ENCODE data around the gene MS4A6A.
A peak's percentile ranks its signal among the peaks of the same experiment; 100 is the strongest.
"Not testable (repeated sequence)": the region's sequence is repeated elsewhere in the genome, so short reads cannot be mapped to it uniquely, and the experiment has no call there.

MS4A6A gene

DNA sequence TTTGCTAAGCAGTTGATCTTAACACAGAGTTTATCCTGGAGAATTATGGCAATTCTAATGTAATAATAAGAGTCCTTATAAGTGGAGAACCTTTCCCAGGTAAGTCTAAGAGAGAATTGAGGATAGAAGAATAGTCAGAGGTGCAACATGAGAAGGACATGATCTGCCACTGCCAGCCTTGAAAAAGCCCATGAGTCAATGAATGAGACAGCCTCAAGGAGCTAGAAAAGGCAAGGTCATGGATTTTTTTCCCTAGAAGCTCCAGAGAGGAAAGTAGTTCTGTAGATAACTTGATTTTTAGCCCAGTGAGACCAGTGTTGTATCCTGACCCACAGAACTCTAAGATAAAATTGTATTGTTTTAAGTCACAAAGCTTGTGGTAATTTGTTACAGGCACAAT, 16.9 kb downstream of the MS4A6A start:
- Mint-ChIP-seq H3K9me3 (peaks cover 36% of the 10 kb centered on the region), H3K4me1 (ENCODE audit: low read depth) (peaks cover 2% of the 10 kb centered on the region), H3K27ac (no peak overlapping the region), H3K27me3 (ENCODE audit: low read depth) (no peaks in the 10 kb centered on the region), H3K4me3 (no peak overlapping the region), H3K36me3 (ENCODE audit: low read depth) (no peaks in the 10 kb centered on the region)
- DNase-seq (ENCODE audit: low spot score) = no peak

DNA sequence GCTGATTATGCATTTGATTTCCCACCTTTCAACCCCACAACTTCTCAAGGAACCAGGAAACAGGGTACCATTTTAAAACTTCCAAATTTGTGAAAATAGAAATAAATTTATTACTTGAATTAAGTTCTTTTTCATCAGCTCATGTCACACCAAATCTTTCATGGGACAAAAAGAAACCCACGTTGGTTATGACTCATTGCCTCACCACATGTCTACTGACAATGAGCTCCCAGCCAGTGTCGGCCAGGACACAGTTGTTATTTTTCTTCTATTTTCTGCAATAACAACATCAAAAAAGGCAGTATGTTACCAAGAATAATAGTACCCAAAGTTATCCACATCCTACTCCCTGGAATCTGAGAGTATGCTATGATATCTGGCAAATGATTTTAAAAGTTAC, 17.3 kb downstream of the MS4A6A start:
- peaks cover 35% of the 10 kb centered on the region for H3K9me3 Mint-ChIP-seq
- DNase-seq (ENCODE audit: low spot score) = no peak
- no peaks in the 10 kb centered on the region for H3K36me3 Mint-ChIP-seq (ENCODE audit: low read depth)
- H3K4me1 Mint-ChIP-seq (ENCODE audit: low read depth) = peaks cover 2% of the 10 kb centered on the region
- no peak overlapping the region for H3K27ac Mint-ChIP-seq
- no peaks in the 10 kb centered on the region for H3K27me3 Mint-ChIP-seq (ENCODE audit: low read depth)
- H3K4me3 Mint-ChIP-seq = no peak overlapping the region

GRCh38 chr11:60164550-60165075, 18.3 kb downstream of the MS4A6A start:
- Mint-ChIP-seq H3K4me1 (ENCODE audit: low read depth) (peaks cover 2% of the 10 kb centered on the region), H3K36me3 (ENCODE audit: low read depth) (no peaks in the 10 kb centered on the region), H3K4me3 (no peak overlapping the region), H3K27me3 (ENCODE audit: low read depth) (no peaks in the 10 kb centered on the region), H3K27ac (no peak overlapping the region), H3K9me3 (peaks cover 26% of the 10 kb centered on the region)
- DNase-seq (ENCODE audit: low spot score) = peak; percentile 13

- H3K4me1 Mint-ChIP-seq (ENCODE audit: low read depth) = peaks cover 2% of the 10 kb centered on the region
- DNase-seq (ENCODE audit: low spot score) = no peak
- no peak overlapping the region for H3K27ac Mint-ChIP-seq
- no peak overlapping the region for H3K4me3 Mint-ChIP-seq
- no peaks in the 10 kb centered on the region for H3K36me3 Mint-ChIP-seq (ENCODE audit: low read depth)
- H3K9me3 Mint-ChIP-seq = peaks cover 13% of the 10 kb centered on the region
- H3K27me3 Mint-ChIP-seq (ENCODE audit: low read depth) = peaks cover 3% of the 10 kb centered on the region
Measured at GRCh38 chr11:60161766-60162165, 21.1 kb downstream of the MS4A6A start.

DNA sequence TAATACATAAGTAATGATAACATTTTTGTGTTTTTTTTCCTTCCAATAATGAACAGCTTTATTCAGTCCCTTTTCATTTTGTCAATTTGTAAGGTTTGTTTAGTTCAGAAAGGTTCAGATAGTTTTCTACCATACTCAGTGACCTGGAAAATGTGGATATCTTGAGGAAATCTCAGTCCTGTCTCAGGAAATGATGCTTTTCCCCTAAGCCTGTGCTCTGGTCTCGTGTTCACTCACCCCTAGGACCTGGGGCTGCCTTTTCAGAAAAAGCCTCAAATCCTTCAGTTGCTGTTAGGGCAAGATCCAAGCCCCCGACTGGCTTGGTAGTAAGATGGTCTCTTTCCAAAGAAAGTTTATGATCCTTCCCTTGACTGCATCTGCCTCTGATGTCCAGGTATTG, 21.8 kb downstream of the MS4A6A start:
- peaks cover 3% of the 10 kb centered on the region for H3K27me3 Mint-ChIP-seq (ENCODE audit: low read depth)

DNA sequence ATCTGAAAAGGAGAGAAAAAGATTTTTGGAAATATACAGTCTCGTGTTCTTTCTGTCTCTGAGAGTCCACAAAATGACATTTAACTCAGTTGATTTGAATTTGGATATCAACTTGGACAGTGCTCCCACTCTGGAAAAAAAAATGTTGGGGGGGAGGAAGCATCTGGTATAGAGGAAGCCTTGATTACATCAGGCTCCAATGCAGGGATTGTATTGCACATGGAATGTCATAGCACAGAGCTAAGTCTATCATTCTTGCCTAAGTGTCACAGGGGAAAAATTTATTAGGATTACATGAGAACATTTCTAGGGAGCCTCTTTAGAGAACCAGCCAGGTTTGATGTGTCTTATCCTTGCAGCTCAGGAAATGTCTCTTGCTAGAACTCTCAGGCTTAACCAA, 23.0 kb downstream of the MS4A6A start:
- H3K36me3 Mint-ChIP-seq (ENCODE audit: low read depth) = no peaks in the 10 kb centered on the region
- H3K27ac Mint-ChIP-seq = no peak overlapping the region
- H3K4me1 Mint-ChIP-seq (ENCODE audit: low read depth) = peaks cover 7% of the 10 kb centered on the region
- peaks cover 10% of the 10 kb centered on the region for H3K9me3 Mint-ChIP-seq
- peaks cover 3% of the 10 kb centered on the region for H3K27me3 Mint-ChIP-seq (ENCODE audit: low read depth)
- DNase-seq (ENCODE audit: low spot score) = no peak
- H3K4me3 Mint-ChIP-seq = no peak overlapping the region

More for the DNA sequence above, 21.8 kb downstream of the MS4A6A start:
- Mint-ChIP-seq H3K4me1 (ENCODE audit: low read depth) (peaks cover 4% of the 10 kb centered on the region), H3K4me3 (no peak overlapping the region), H3K27ac (no peak overlapping the region), H3K36me3 (ENCODE audit: low read depth) (no peaks in the 10 kb centered on the region), H3K9me3 (peaks cover 13% of the 10 kb centered on the region)
- no peak for DNase-seq (ENCODE audit: low spot score)

- DNase-seq (ENCODE audit: low spot score) = no peak
- no peaks in the 10 kb centered on the region for H3K36me3 Mint-ChIP-seq (ENCODE audit: low read depth)
- H3K9me3 Mint-ChIP-seq = peaks cover 5% of the 10 kb centered on the region
- H3K27ac Mint-ChIP-seq = no peak overlapping the region
- H3K4me1 Mint-ChIP-seq (ENCODE audit: low read depth) = peaks cover 7% of the 10 kb centered on the region
- H3K4me3 Mint-ChIP-seq = no peak overlapping the region
- H3K27me3 Mint-ChIP-seq (ENCODE audit: low read depth) = peaks cover 3% of the 10 kb centered on the region
Measured at GRCh38 chr11:60159284-60159683, 23.6 kb downstream of the MS4A6A start.

GRCh38 chr11:60158636-60159035, 24.2 kb downstream of the MS4A6A start:
- H3K27ac Mint-ChIP-seq = no peak overlapping the region
- peaks cover 1% of the 10 kb centered on the region for H3K9me3 Mint-ChIP-seq
- peaks cover 3% of the 10 kb centered on the region for H3K27me3 Mint-ChIP-seq (ENCODE audit: low read depth)
- DNase-seq (ENCODE audit: low spot score) = no peak
- no peak overlapping the region for H3K4me3 Mint-ChIP-seq
- no peaks in the 10 kb centered on the region for H3K36me3 Mint-ChIP-seq (ENCODE audit: low read depth)
- H3K4me1 Mint-ChIP-seq (ENCODE audit: low read depth) = peaks cover 7% of the 10 kb centered on the region

DNA sequence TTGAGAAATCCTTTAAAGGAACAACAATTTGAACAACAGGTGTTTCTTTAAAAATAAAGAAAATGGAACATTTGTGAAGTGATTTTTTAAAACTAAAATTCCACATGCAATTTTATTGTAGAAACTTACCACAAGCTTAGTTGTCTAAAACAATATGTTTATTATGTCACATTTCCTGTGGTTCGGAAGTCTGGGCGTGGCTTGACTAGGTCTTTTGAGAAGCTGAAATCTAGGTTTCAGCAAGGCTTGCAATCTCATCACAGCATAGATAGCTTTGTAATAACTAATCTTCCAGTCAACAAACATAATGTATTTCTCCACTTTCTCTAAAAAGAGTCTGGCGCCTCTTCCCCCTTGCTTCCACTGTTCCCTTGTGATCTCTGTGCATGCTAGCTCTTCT, 27.0 kb downstream of the MS4A6A start:
- Mint-ChIP-seq H3K4me1 (ENCODE audit: low read depth) (peaks cover 7% of the 10 kb centered on the region), H3K9me3 (no peaks in the 10 kb centered on the region), H3K4me3 (no peak overlapping the region), H3K27ac (no peak overlapping the region), H3K36me3 (ENCODE audit: low read depth) (no peaks in the 10 kb centered on the region), H3K27me3 (ENCODE audit: low read depth) (peaks cover 3% of the 10 kb centered on the region)
- DNase-seq (ENCODE audit: low spot score) = no peak

- not testable (repeated sequence) for H3K27ac Mint-ChIP-seq; H3K4me3 Mint-ChIP-seq; H3K36me3 Mint-ChIP-seq (ENCODE audit: low read depth); H3K27me3 Mint-ChIP-seq (ENCODE audit: low read depth); H3K9me3 Mint-ChIP-seq; DNase-seq (ENCODE audit: low spot score); H3K4me1 Mint-ChIP-seq (ENCODE audit: low read depth)
Measured at GRCh38 chr11:60152727-60153126, 30.2 kb downstream of the MS4A6A start.

- no peaks in the 10 kb centered on the region for H3K27me3 Mint-ChIP-seq (ENCODE audit: low read depth)
Measured at GRCh38 chr11:60150279-60150678, 32.6 kb downstream of the MS4A6A start.

DNA sequence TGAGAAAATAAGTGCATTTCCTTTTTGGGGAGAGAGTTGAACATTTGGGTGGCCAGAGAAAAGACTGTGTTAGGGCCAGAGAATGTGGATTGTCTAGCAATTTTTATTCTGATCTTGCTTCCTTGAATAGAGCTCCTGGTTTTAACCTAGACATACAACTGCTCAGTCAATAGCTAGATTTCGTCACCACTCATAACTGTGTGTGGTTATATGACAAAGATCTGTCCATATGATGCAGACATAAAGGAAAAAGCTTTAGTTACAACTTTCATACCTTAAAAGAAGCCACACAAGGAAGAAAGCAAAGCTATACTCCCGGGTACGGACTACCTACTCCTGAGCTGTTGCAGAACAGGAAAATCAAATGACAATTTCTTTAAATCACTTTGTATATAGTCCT, 37.2 kb downstream of the MS4A6A start:
- Mint-ChIP-seq H3K4me3 (no peak overlapping the region), H3K4me1 (ENCODE audit: low read depth) (no peaks in the 10 kb centered on the region), H3K27me3 (ENCODE audit: low read depth) (no peaks in the 10 kb centered on the region), H3K27ac (no peak overlapping the region), H3K36me3 (ENCODE audit: low read depth) (no peaks in the 10 kb centered on the region), H3K9me3 (no peaks in the 10 kb centered on the region)
- no peak for DNase-seq (ENCODE audit: low spot score)

More at GRCh38 chr11:60150279-60150678, 32.6 kb downstream of the MS4A6A start:
- Mint-ChIP-seq H3K4me3 (no peak overlapping the region), H3K36me3 (ENCODE audit: low read depth) (no peaks in the 10 kb centered on the region), H3K4me1 (ENCODE audit: low read depth) (no peaks in the 10 kb centered on the region), H3K27ac (no peak overlapping the region), H3K9me3 (no peaks in the 10 kb centered on the region)
- DNase-seq (ENCODE audit: low spot score) = no peak

- Mint-ChIP-seq H3K36me3 (ENCODE audit: low read depth) (no peaks in the 10 kb centered on the region), H3K27me3 (ENCODE audit: low read depth) (no peaks in the 10 kb centered on the region), H3K4me3 (no peak overlapping the region), H3K4me1 (ENCODE audit: low read depth) (no peaks in the 10 kb centered on the region), H3K9me3 (no peaks in the 10 kb centered on the region), H3K27ac (no peak overlapping the region)
- DNase-seq (ENCODE audit: low spot score) = no peak
Measured at GRCh38 chr11:60143768-60144167, 39.1 kb downstream of the MS4A6A start.

- Mint-ChIP-seq H3K27me3 (ENCODE audit: low read depth) (no peaks in the 10 kb centered on the region), H3K36me3 (ENCODE audit: low read depth) (no peaks in the 10 kb centered on the region), H3K9me3 (no peaks in the 10 kb centered on the region), H3K27ac (no peak overlapping the region), H3K4me3 (no peak overlapping the region), H3K4me1 (ENCODE audit: low read depth) (no peaks in the 10 kb centered on the region)
- no peak for DNase-seq (ENCODE audit: low spot score)
Measured at GRCh38 chr11:60133917-60134316, 49.0 kb downstream of the MS4A6A start.

- Mint-ChIP-seq H3K9me3 (no peaks in the 10 kb centered on the region), H3K36me3 (ENCODE audit: low read depth) (no peaks in the 10 kb centered on the region), H3K4me3 (no peak overlapping the region), H3K27ac (no peak overlapping the region), H3K27me3 (ENCODE audit: low read depth) (no peaks in the 10 kb centered on the region), H3K4me1 (ENCODE audit: low read depth) (no peaks in the 10 kb centered on the region)
- no peak for DNase-seq (ENCODE audit: low spot score)
Measured at GRCh38 chr11:60131912-60132311, 51.0 kb downstream of the MS4A6A start.
